HG03066 (cell line): ENCODE results near the gene ZNF574.
A peak's percentile ranks its signal among the peaks of the same experiment; 100 is the strongest.

Experiments
- ATAC-seq: cut with Tn5 transposase; IDR thresholded peaks from one replicate; pipeline ENCODE4 v1.9.1; 2021; ENCODE audit warnings: low read depth; ENCODE audit not compliant: unreplicated experiment

The ZNF574 gene

GRCh38 chr19:42121036-42121621, 45.2 kb downstream of the ZNF574 start:
- no peak for ATAC-seq

- ATAC-seq = no peak
Observed at GRCh38 chr19:42121656-42122069, 45.7 kb downstream of the ZNF574 start.

GRCh38 chr19:42122691-42123607, 47.0 kb downstream of the ZNF574 start:
- ATAC-seq = no peak

GRCh38 chr19:42123765-42124164, 47.8 kb downstream of the ZNF574 start:
- no peak for ATAC-seq

DNA sequence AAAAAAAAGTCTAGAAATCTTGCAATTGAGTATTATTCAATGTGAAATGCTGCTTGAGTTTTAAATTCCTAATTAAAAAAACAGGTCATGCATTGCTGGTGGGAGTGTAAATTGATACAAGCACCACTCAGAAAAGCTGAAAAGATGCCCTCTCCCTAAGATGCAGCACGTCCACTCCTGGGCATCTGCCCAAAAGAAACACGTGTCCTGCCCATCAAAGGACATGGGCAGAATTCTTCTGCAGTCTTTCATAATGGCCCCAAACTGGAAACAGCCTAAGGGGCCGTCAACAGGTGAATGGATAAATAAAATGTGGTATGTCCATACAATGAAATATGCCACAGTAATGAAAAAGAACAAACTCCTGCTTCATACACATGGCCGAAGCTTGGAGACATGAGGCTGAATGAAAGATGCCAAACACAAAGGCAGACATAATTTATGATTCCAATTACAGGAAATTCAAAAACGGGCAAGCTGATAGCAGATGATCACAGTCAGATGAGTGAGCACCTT, 48.5 kb downstream of the ZNF574 start:
- ATAC-seq = no peak

GRCh38 chr19:42125536-42125935, 49.6 kb downstream of the ZNF574 start:
- ATAC-seq = no peak

DNA sequence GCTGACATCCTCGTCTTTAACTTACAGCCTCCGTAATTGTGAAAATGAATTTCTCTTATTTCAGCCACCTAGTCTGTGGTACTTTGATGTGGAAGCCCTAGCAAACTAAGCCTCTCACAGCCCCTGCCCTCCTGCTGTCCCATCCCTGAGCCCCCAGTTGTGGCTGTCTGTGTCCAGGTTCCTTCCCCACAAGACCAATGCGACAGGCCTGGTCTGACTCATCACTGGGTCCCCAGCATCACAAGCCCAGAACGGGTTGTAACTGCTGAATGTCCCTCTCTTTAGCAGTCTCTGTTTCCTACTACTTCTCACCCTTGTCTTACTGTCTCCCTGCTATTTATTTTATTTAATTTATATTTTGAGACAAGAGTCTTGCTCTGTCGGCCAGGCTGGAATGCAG, 50.6 kb downstream of the ZNF574 start:
- ATAC-seq = no peak

GRCh38 chr19:42129399-42130253, 53.7 kb downstream of the ZNF574 start:
- peak; percentile 53 for ATAC-seq

DNA sequence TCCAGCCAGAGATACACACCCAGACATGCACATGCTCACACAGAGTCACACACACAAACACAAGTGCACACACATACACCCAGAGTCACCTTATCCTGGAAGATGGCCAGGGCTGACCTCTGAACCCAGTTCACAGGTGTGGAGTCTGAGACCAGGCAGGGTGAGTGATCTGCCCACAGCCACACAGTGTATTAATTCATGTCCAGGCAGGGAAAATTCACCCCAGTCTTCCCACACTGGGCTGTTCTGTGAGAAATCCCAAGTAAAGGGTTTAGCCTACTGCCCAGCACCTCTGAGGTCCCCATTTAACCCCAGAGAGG, 54.2 kb downstream of the ZNF574 start:
- no peak for ATAC-seq
